ENCODE data around the gene TWIST1.

TWIST1 gene

DNA sequence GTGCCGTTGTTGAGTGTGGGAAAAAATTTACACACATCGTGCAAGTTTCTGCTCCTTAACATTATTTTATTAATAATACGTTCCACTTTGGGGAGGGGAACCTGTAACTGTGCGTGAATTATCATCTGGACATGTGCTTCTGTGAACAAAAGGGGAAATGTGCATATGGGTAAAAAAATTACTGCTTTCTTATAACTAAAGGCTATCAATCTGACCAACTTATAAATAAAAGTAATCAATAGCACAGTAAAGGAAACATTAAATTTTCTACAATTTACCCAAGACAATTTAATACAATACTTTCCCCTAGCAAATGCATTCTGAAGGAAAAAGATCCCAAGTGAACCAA is 4.5 kb downstream of the TWIST1 start:
- no peak overlapping the region for H3K4me3 ChIP-seq (replicated peaks; ENCODE audit: insufficient read depth, low read length)
- H3K27ac ChIP-seq (replicated peaks) = no peak overlapping the region
- peaks cover 53% of the 10 kb centered on the region for H3K27me3 ChIP-seq (ENCODE audit: insufficient read depth, poor library complexity, severe bottlenecking)
- TF ChIP-seq SPI1 (IDR thresholded peaks at IDR 0.05; ENCODE audit: borderline replicate concordance, low read depth) (no peak), POLR2AphosphoS5 (IDR thresholded peaks at IDR 0.05; ENCODE audit: low read depth) (no peak)
- TF ChIP-seq, protein P1, sequence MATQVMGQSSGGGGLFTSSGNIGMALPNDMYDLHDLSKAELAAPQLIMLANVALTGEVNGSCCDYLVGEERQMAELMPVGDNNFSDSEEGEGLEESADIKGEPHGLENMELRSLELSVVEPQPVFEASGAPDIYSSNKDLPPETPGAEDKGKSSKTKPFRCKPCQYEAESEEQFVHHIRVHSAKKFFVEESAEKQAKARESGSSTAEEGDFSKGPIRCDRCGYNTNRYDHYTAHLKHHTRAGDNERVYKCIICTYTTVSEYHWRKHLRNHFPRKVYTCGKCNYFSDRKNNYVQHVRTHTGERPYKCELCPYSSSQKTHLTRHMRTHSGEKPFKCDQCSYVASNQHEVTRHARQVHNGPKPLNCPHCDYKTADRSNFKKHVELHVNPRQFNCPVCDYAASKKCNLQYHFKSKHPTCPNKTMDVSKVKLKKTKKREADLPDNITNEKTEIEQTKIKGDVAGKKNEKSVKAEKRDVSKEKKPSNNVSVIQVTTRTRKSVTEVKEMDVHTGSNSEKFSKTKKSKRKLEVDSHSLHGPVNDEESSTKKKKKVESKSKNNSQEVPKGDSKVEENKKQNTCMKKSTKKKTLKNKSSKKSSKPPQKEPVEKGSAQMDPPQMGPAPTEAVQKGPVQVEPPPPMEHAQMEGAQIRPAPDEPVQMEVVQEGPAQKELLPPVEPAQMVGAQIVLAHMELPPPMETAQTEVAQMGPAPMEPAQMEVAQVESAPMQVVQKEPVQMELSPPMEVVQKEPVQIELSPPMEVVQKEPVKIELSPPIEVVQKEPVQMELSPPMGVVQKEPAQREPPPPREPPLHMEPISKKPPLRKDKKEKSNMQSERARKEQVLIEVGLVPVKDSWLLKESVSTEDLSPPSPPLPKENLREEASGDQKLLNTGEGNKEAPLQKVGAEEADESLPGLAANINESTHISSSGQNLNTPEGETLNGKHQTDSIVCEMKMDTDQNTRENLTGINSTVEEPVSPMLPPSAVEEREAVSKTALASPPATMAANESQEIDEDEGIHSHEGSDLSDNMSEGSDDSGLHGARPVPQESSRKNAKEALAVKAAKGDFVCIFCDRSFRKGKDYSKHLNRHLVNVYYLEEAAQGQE (IDR thresholded peaks at IDR 0.05; ENCODE audit: insufficient replicate concordance, low read depth) = no peak
- TF ChIP-seq, protein P2, sequence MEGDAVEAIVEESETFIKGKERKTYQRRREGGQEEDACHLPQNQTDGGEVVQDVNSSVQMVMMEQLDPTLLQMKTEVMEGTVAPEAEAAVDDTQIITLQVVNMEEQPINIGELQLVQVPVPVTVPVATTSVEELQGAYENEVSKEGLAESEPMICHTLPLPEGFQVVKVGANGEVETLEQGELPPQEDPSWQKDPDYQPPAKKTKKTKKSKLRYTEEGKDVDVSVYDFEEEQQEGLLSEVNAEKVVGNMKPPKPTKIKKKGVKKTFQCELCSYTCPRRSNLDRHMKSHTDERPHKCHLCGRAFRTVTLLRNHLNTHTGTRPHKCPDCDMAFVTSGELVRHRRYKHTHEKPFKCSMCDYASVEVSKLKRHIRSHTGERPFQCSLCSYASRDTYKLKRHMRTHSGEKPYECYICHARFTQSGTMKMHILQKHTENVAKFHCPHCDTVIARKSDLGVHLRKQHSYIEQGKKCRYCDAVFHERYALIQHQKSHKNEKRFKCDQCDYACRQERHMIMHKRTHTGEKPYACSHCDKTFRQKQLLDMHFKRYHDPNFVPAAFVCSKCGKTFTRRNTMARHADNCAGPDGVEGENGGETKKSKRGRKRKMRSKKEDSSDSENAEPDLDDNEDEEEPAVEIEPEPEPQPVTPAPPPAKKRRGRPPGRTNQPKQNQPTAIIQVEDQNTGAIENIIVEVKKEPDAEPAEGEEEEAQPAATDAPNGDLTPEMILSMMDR (IDR thresholded peaks at IDR 0.05; ENCODE audit: insufficient read depth, low read length) = no peak
- no peak for DNase-seq (ENCODE audit: low read depth in 1 of 2, low spot score in 1 of 2)

DNA sequence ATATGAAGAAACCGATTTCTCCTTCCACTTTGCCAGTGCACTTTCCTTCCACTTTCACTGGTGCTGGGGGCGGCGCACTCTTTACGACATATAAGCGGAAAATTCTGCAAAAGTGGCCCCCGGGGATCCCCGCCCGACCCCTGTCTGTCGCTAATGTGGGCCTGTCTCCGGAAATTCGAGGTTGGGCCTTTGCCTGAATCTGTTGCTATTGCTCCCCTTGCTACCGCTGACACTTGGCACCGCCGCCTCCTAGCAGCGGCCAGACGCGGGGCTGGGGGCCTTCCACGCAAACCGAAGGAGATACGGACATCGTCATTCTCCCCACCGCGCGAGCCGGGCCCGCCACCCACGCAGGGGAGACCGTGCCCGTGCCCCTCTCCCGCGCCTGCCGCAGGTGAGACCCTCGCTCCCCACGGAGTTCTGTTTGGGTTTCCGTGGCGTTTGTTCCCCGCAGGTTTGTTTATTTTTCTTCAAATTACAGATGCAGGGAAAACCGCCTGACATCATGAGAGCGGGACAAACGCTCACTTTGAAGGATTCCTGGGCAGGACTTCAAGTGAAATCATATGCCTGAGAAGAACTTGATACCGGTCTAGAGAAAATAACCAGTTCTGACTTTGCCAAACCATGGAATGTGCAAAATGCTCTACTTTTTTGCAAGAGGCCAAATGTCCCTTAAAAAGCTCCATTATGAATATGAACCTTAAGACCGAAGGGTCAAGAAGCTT is 5.0 kb downstream of the TWIST1 start:
- TF ChIP-seq, protein P2 (IDR thresholded peaks at IDR 0.05; ENCODE audit: insufficient read depth, low read length) = no peak
- no peak for TF ChIP-seq POLR2AphosphoS5 (IDR thresholded peaks at IDR 0.05; ENCODE audit: low read depth)
- no peak for TF ChIP-seq SPI1 (IDR thresholded peaks at IDR 0.05; ENCODE audit: borderline replicate concordance, low read depth)
- TF ChIP-seq, protein P1 (IDR thresholded peaks at IDR 0.05; ENCODE audit: insufficient replicate concordance, low read depth) = no peak
- TF ChIP-seq GABPA (IDR thresholded peaks at IDR 0.05; ENCODE audit: low read depth) = no peak
- H3K4me3 ChIP-seq (replicated peaks; ENCODE audit: insufficient read depth, low read length) = no peak overlapping the region
- H3K27ac ChIP-seq (replicated peaks) = no peak overlapping the region
- peaks cover 58% of the 10 kb centered on the region for H3K27me3 ChIP-seq (ENCODE audit: insufficient read depth, poor library complexity, severe bottlenecking)
- DNase-seq (ENCODE audit: low read depth in 1 of 2, low spot score in 1 of 2) = no peak

DNA sequence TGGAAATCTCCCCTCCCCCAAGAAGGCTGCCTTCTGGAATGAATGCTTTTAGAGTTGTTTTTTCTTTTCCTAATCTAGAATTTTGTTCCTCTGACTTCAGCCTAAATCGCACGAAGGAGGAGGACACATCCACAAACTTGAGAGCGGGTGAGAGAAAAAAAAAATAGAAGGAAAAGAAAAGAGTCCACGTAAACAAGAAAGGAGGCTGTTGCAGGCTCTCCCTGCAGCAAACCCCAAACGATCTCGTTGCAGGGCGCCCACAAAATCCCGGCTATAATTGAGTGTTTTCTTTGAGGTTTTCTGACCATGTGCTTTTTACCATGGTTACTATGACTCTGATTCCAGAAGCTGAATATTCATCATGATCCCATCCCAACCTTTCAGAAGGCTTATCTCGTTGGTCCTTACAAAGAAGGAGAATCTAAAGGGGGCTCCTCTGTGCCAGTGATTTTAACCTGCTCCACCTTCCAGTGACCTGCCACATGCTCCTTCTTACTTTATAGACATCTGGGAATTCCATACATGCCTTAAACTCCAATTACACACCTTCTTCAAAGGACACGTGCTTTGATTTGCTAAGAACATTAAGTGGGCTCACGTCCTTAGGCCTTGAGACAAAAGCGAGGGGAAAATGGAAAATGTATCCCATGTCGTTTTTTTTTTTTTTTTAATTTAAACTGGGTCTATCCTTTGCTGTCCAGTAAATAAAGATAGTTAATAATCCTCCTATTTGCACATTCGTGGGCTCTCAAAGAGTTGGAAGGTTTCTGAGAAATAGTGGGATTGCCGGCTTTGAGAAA is 5.8 kb downstream of the TWIST1 start:
- no peak overlapping the region for H3K4me3 ChIP-seq (replicated peaks; ENCODE audit: insufficient read depth, low read length)
- H3K27me3 ChIP-seq (ENCODE audit: insufficient read depth, poor library complexity, severe bottlenecking) = peaks cover 65% of the 10 kb centered on the region
- no peak for TF ChIP-seq POLR2AphosphoS5 (IDR thresholded peaks at IDR 0.05; ENCODE audit: low read depth)
- TF ChIP-seq, protein P2 (IDR thresholded peaks at IDR 0.05; ENCODE audit: insufficient read depth, low read length) = no peak
- TF ChIP-seq, protein P1 (IDR thresholded peaks at IDR 0.05; ENCODE audit: insufficient replicate concordance, low read depth) = no peak
- no peak for TF ChIP-seq GABPA (IDR thresholded peaks at IDR 0.05; ENCODE audit: low read depth)
- no peak for TF ChIP-seq SPI1 (IDR thresholded peaks at IDR 0.05; ENCODE audit: borderline replicate concordance, low read depth)
- H3K27ac ChIP-seq (replicated peaks) = no peak overlapping the region
- no peak for DNase-seq (ENCODE audit: low read depth in 1 of 2, low spot score in 1 of 2)
